GM10248 (cell line): ENCODE data around the gene RGS19.

ENCODE experiments used
- CTCF ChIA-PET: fragments of 300-600 bp; sonication (Branson Sonifier 250); formaldehyde crosslinking; extraction: SDS; loops from one replicate; lab custom pipeline; 2021; ENCODE audit warnings: antibody characterized with exemption; lab: Yijun Ruan, JAX
- POLR2A ChIA-PET: fragments of 350-650 bp; sonication (Branson Sonifier 250); formaldehyde crosslinking; extraction: SDS; loops from one replicate; lab custom pipeline; 2020; ENCODE audit warnings: antibody characterized with exemption; lab: Yijun Ruan, JAX
- DNase-seq: peaks from one replicate; pipeline ENCODE4 v3.0.0; 2012; ENCODE audit errors: extremely low spot score
- CTCF ChIP-seq: IDR thresholded peaks from 2 replicates; pipeline ENCODE4 v1.5.1; 2012; ENCODE audit warnings: mild to moderate bottlenecking, low read depth; ENCODE audit errors: extremely low read depth, missing control alignments, control extremely low read depth

The RGS19 gene

GRCh38 chr20:64055396-64055892 is 23.9 kb downstream of the RGS19 start:
- no peak for DNase-seq
- ChIA-PET CTCF (interaction anchor here (0.9 to 7.8 kb wide), 2 partner anchors 16 to 65 kb away, joined by 4 to 69 read pairs; no protein-coding TSS in a partner anchor), POLR2A (no interaction called here)
- no peak for TF ChIP-seq CTCF

- peak; percentile 62 for DNase-seq
- peak; percentile 41 for TF ChIP-seq CTCF
- POLR2A ChIA-PET, result interaction anchor here (0.5 to 1.2 kb wide), 2 partner anchors 18 to 152 kb away, joined by 3 read pairs; partner anchors contain the start of gene C20orf204
- CTCF ChIA-PET, result interaction anchor here (0.9 to 7.8 kb wide), 10 partner anchors 9 to 517 kb away, joined by 3 to 69 read pairs (median 5); partner anchors contain the start of genes LKAAEAR1, PRPF6, PTK6 and SAMD10
Observed at GRCh38 chr20:64053841-64054661, 25.3 kb downstream of the RGS19 start.

GRCh38 chr20:64052987-64053840 is 26.1 kb downstream of the RGS19 start:
- ChIA-PET CTCF (interaction anchor here (1.3 to 7.8 kb wide), 7 partner anchors 9 to 73 kb away, joined by 3 to 69 read pairs (median 7); partner anchors contain the start of genes LKAAEAR1, PRPF6, SAMD10 and TCEA2), POLR2A (interaction anchor here (0.5 to 1.2 kb wide), 2 partner anchors 17 to 151 kb away, joined by 3 read pairs; partner anchors contain the start of gene C20orf204)
- TF ChIP-seq CTCF, result no peak
- no peak for DNase-seq

GRCh38 chr20:64052326-64052722 is 27.0 kb downstream of the RGS19 start:
- no peak for DNase-seq
- ChIA-PET CTCF (interaction anchor here (3.5 to 7.8 kb wide), 2 partner anchors 13 to 72 kb away, joined by 12 to 69 read pairs; partner anchors contain the start of genes PRPF6 and SAMD10), POLR2A (no interaction called here)
- no peak for TF ChIP-seq CTCF

- no peak for TF ChIP-seq CTCF
- DNase-seq, result no peak
- POLR2A ChIA-PET, result no interaction called here
- CTCF ChIA-PET, result interaction anchor here (3.5 to 7.8 kb wide), 2 partner anchors 12 to 72 kb away, joined by 12 to 69 read pairs; partner anchors contain the start of genes PRPF6 and SAMD10
Observed at GRCh38 chr20:64051561-64052325, 27.6 kb downstream of the RGS19 start.
